Activated CD8-positive, alpha-beta T cell treated with anti-CD3 and anti-CD28 coated beads for 36 hours (primary cell): ENCODE measurements around the gene LLGL1. TPM values are rescaled to one million over a fixed set of nuclear protein-coding genes. Genes with fewer than 3 reads are reported as not detected.

Experiments used
- ATAC-seq: fragments of 200-7000 bp; cut with Tn5 transposase; one replicate; pipeline ENCODE4 v1.10.0; 2021; ENCODE audit warnings: mild to moderate bottlenecking, moderate library complexity
- CTCF ChIA-PET: fragments of 350-600 bp; sonication (Branson Sonifier 250); formaldehyde crosslinking; loops from one replicate; lab custom pipeline; 2021; ENCODE audit warnings: antibody characterized with exemption; lab: Charles Lee
- POLR2A ChIA-PET: fragments of 350-600 bp; sonication (Branson Sonifier 250); formaldehyde crosslinking; loops from one replicate; lab custom pipeline; 2021; ENCODE audit warnings: antibody characterized with exemption; lab: Charles Lee
- DNase-seq: peaks from one replicate; pipeline ENCODE4 v3.0.0-alpha.2; 2020
- H3K27ac Mint-ChIP-seq: one replicate; pipeline ENCODE4 v1.8.0; 2021; ENCODE audit warnings: mild to moderate bottlenecking, mixed read lengths
- H3K27me3 Mint-ChIP-seq: one replicate; pipeline ENCODE4 v1.8.0; 2021; ENCODE audit warnings: mixed read lengths
- H3K36me3 Mint-ChIP-seq: one replicate; pipeline ENCODE4 v1.8.0; 2021; ENCODE audit warnings: low read depth, mixed read lengths
- H3K4me1 Mint-ChIP-seq: one replicate; pipeline ENCODE4 v1.8.0; 2021; ENCODE audit warnings: low read depth, mixed read lengths
- H3K4me3 Mint-ChIP-seq: one replicate; pipeline ENCODE4 v1.8.0; 2021; ENCODE audit warnings: mild to moderate bottlenecking, moderate library complexity, mixed read lengths
- H3K9me3 Mint-ChIP-seq: one replicate; pipeline ENCODE4 v1.8.0; 2021; ENCODE audit warnings: mixed read lengths
- intact Hi-C: fragments of 100-400 bp; cut with micrococcal nuclease; formaldehyde crosslinking; loops from one replicate; pipeline ENCODE4 v1.10.0; 2022
- total RNA-seq, 2 experiments: library from RNA; stranded (reverse); gene quantifications; one replicate each; pipeline ENCODE4 v1.2.3, GENCODE V29; 2021
- TF ChIP-seq, protein P1 (sequence below): fragments of 200-600 bp; IDR thresholded peaks from one replicate; pipeline ENCODE4 v1.8.0; 2022; ENCODE audit warnings: antibody characterized with exemption, mild to moderate bottlenecking

Gene LLGL1
- total RNA-seq, 2 experiments from 2014 or later: 15.1 to 17.6 TPM

DNA sequence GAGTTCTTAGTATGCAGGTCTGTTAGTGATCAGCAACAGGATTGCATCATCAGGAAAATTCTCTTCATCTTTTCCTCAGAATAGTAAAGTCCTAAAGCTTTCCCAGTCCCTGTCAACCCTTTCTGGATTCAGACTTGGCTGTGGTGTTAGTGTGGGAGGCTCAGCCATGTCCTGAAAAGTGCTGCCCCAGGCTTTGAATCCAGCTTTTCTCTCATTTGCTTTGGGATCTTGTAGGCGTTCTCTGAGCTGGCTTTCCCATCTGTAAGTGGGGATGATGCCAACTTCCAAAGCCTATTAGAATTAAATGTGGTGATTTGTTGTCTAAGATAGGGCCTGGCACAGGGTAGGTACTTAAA is 38.8 kb upstream of the LLGL1 start:
- CTCF ChIA-PET: interaction anchor here (1.0 to 7.5 kb wide), 3 partner anchors 13 to 43 kb away, joined by 4 to 69 read pairs (median 5); no protein-coding TSS in a partner anchor
- Mint-ChIP-seq H3K4me3 (peak overlapping the region; percentile 96), H3K36me3 (peaks cover 65% of the 10 kb centered on the region), H3K9me3 (no peaks in the 10 kb centered on the region), H3K27me3 (no peaks in the 10 kb centered on the region), H3K27ac (peak overlapping the region; percentile 91), H3K4me1 (peaks cover 55% of the 10 kb centered on the region)
- ATAC-seq (no peak), DNase-seq (no peak)
- POLR2A ChIA-PET: interaction anchor here (0.6 to 1.1 kb wide), 2 partner anchors 99 to 128 kb away, joined by 3 read pairs; partner anchors contain the start of gene TOP3A
- TF ChIP-seq, protein P1, sequence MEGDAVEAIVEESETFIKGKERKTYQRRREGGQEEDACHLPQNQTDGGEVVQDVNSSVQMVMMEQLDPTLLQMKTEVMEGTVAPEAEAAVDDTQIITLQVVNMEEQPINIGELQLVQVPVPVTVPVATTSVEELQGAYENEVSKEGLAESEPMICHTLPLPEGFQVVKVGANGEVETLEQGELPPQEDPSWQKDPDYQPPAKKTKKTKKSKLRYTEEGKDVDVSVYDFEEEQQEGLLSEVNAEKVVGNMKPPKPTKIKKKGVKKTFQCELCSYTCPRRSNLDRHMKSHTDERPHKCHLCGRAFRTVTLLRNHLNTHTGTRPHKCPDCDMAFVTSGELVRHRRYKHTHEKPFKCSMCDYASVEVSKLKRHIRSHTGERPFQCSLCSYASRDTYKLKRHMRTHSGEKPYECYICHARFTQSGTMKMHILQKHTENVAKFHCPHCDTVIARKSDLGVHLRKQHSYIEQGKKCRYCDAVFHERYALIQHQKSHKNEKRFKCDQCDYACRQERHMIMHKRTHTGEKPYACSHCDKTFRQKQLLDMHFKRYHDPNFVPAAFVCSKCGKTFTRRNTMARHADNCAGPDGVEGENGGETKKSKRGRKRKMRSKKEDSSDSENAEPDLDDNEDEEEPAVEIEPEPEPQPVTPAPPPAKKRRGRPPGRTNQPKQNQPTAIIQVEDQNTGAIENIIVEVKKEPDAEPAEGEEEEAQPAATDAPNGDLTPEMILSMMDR: no peak
- intact Hi-C loops: loop anchor here (2.0 kb wide), 1 partner anchor 46 kb away; no protein-coding TSS in a partner anchor

DNA sequence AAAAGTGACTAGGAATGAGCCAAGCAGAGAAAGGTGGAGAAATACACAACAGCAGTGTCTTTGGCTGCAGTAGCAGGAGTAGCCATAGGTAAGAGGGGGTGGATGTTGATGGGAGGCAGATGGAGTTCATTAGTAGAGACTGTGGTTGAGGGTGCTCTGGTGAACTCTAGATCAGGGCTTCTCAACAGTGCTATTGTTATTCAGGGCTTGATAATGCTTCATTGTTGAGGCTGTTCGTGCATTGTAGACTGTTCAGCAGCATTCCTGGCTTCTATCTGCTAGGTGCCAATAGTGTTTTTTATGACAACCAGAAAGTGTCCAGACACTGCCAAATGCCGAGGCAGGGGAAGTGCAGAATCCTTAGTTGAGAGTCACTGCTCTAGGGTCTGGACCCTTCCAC is 38.2 kb upstream of the LLGL1 start:
- Mint-ChIP-seq H3K27ac (peak overlapping the region; percentile 91), H3K4me3 (peak overlapping the region; percentile 96), H3K27me3 (no peaks in the 10 kb centered on the region), H3K9me3 (no peaks in the 10 kb centered on the region), H3K36me3 (peaks cover 65% of the 10 kb centered on the region), H3K4me1 (peaks cover 55% of the 10 kb centered on the region)
- ChIA-PET CTCF (no interaction called here), POLR2A (interaction anchor here (0.7 kb wide), 1 partner anchor 57 kb away, joined by 3 read pairs; no protein-coding TSS in a partner anchor)
- TF ChIP-seq, protein P1: no peak
- ATAC-seq: no peak
- no peak for DNase-seq
- intact Hi-C loops: loop anchor here (2.0 kb wide), 1 partner anchor 46 kb away; no protein-coding TSS in a partner anchor

DNA sequence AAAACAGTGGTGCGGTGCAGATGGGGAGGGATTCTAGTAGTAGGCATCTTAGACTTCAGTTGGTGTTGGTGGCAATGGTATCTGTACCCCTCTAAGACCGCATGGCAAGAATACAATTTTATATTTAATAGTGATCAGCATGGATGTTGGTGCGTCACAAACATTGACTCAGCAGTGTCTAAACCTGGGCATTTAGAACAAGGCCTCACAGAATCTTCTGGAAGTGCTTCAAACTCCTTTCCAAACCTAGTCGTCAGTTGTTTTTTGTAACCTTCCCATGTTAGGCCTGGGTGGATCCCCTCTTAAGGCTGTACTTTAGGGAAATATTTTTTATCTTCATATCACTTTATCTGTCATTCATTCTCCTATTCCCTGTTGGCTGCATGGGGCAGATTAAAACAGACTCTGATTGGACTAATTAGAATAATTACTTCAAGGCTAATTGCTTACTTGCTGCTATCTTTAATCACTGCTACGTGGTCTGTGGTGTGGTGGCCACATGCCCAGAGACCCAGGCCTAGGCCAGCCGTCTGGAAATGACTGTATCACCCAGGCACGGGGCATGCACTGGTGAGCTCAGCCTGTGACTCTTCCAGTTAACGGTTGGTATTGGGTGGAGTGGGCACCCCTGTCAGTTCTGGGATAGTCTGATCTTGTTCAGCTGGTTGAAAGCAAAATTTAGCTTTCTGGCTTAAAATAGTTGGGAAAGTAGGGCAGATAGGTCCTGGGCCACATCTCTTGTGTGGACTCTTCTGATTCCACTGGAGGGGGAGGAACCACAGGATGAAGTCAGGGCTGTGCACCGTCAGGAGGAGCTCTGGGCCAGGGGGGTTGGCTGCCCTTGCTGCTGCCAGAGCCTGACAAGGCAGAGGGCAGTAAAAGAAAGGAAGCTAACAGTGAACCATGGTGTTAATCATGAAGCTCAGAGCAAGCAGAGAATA is 37.3 kb upstream of the LLGL1 start:
- POLR2A ChIA-PET: interaction anchor here (0.7 to 0.9 kb wide), 2 partner anchors 35 to 56 kb away, joined by 3 read pairs; no protein-coding TSS in a partner anchor
- CTCF ChIA-PET: interaction anchor here (0.6 to 7.3 kb wide), 6 partner anchors 8 to 46 kb away, joined by 3 to 43 read pairs (median 4); no protein-coding TSS in a partner anchor
- H3K27ac Mint-ChIP-seq: peak overlapping the region; percentile 91
- peak overlapping the region; percentile 96 for H3K4me3 Mint-ChIP-seq
- no peaks in the 10 kb centered on the region for H3K9me3 Mint-ChIP-seq
- intact Hi-C loops: loop anchor here (2.0 kb wide), 1 partner anchor 47 kb away; no protein-coding TSS in a partner anchor
- peaks cover 58% of the 10 kb centered on the region for H3K4me1 Mint-ChIP-seq
- ATAC-seq (no peak), DNase-seq (peak; percentile 35)
- no peaks in the 10 kb centered on the region for H3K27me3 Mint-ChIP-seq
- TF ChIP-seq, protein P1: no peak
- H3K36me3 Mint-ChIP-seq: peaks cover 66% of the 10 kb centered on the region

DNA sequence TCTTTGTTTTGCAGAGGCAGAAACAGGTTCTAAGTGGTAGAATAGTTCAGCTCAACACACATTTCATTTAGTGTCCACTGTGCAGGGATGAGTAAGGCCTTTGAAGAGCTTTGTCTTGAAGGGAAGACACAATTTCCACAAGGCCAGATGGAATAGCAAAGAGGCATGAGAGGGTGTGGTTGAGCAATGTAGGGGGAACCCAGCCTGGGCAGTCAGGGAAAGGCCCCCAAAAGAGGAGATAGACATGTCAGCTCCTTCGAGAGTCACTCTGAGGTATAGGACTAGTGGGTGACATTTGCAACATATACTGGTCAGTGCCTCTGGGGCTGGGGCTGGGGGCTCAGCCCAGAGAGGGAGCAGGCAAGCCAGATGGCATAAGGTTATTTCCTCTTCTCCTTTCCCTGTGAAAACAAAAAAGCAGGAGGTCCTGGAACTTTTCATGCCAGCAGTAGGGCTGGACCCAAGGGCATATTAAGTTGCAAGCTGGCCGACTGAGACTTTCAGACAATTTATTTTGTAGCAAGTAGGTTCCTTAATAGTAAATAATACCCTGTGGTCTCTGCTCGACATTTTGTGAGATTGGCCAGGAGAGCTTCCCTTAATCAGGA is 34.7 kb upstream of the LLGL1 start:
- Mint-ChIP-seq H3K4me1 (peaks cover 75% of the 10 kb centered on the region), H3K27me3 (no peaks in the 10 kb centered on the region), H3K36me3 (peaks cover 65% of the 10 kb centered on the region), H3K4me3 (no peak overlapping the region), H3K27ac (peak overlapping the region; percentile 16), H3K9me3 (no peaks in the 10 kb centered on the region)
- DNase-seq: no peak
- no peak for ATAC-seq
- TF ChIP-seq, protein P1: no peak
- ChIA-PET CTCF (interaction anchor here (0.9 to 7.3 kb wide), 6 partner anchors 9 to 58 kb away, joined by 3 to 43 read pairs (median 7); no protein-coding TSS in a partner anchor), POLR2A (interaction anchor here (1.0 kb wide), 1 partner anchor 70 kb away, joined by 3 read pairs; the partner anchor contains the start of gene MIEF2)
- intact Hi-C loops: no loop called here
